ENCODE measurements around the gene NCAM1.

The NCAM1 gene

DNA sequence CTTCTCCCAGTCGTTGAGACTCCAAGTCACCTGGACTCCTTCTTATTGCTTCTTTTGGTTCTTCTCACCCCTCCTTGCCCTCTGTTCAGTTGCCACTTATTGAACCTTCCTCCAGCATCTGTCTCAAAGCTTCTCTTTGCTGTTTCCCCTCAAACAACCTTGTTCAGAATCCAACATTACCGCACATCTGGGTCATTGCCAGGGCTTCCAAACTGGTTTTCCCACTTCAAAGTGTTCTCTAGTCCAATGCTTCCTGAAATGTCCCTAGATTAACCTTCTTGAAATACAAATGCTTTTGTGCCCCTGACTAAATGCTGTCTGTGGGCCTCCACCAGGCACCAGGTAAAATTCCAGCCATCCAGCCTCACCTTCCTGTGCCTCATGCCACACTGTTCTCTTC is 252.3 kb downstream of the NCAM1 start:
- DNase-seq, result no peak

DNA sequence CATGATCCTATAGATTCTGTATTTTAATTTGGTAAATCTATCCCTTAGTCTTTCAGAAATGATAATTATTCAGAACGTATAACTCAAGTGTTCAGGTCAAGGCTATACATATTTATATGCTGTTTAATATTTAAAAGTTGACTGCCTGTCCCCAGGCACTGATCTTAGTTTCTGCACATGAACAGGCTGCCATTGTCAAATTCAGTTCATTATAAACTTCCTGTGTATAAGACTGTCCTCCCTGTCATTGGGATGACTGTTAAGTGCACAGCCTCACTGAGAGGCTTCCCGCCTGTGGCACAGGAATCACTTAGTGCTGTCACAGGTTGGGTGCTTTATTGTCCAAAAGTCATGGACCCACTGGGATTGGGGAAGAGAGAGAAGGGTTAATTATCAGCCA is 261.0 kb downstream of the NCAM1 start:
- no peak for DNase-seq

DNA sequence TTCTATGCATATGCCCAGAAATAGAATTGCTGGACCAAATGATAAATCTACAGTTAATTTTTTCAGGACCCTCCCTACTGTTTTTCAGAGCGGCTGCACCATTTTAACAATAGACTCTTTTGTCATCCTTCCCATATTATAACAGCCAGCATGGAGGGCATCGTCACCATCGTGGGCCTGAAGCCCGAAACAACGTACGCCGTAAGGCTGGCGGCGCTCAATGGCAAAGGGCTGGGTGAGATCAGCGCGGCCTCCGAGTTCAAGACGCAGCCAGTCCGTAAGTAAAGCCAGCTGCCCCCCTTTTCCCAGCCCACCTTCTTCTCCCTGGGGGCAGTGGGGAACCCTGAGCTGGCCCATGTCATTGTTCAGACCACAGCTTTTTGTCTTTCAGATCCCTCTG is 273.7 kb downstream of the NCAM1 start:
- DNase-seq, result no peak

DNA sequence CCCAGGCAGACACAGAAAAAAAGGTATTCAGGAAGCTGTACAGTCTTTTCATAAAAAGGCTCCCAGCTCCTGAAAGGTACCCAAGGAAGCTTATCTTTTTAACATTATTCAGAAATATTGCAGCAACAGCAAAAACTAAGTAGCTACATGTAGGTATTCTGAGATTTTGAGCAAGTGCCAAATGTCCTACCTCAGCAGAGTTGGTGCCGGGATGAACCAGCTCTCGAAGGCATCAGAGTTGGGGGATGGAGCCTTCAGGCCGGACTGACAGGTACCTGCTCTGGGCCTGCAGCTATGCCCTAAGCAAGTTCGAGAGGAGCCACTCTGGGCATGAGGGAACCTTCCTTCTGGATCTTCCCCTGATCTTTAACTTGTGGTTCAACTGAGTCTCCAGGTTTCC is 276.0 kb downstream of the NCAM1 start:
- no peak for DNase-seq

DNA sequence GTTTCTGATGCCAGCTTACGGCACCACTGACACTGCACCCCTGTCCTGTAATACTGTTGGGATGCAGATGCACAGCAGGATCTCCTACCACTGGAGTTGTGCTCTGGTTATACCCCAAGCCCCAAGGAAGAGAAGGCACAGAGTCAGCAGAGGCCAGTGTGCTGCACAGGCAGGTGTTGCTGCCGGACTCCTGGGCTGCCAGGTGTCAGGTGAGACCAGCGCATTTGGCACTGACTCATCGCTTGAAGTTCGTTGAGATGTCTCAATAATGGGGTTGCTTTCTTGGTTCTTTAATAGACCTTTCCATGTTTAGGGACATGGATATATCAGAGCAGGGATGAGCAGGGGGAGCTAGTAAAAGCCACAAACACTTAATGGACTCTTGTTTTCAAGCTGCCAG is 277.5 kb downstream of the NCAM1 start:
- DNase-seq, result no peak

DNA sequence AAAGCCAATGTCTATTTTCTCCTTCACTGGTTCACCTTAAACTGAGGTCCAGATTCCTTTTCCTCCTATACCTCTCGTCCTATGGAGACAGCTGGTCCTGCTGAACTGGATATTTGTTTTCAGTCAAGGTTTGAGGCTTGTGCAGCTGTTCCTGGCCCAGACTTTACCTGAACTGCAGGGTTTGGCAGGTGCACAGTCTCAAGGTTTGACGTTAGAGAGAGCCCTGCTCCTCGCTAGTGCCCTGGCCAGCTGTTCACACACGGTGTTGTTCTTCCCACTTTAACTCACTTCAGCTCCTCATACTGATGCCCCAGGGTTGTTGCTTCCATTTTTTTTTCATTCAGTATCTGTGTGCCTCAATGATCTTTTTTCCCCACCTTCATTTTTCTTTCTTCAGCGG is 279.2 kb downstream of the NCAM1 start:
- DNase-seq, result no peak

DNA sequence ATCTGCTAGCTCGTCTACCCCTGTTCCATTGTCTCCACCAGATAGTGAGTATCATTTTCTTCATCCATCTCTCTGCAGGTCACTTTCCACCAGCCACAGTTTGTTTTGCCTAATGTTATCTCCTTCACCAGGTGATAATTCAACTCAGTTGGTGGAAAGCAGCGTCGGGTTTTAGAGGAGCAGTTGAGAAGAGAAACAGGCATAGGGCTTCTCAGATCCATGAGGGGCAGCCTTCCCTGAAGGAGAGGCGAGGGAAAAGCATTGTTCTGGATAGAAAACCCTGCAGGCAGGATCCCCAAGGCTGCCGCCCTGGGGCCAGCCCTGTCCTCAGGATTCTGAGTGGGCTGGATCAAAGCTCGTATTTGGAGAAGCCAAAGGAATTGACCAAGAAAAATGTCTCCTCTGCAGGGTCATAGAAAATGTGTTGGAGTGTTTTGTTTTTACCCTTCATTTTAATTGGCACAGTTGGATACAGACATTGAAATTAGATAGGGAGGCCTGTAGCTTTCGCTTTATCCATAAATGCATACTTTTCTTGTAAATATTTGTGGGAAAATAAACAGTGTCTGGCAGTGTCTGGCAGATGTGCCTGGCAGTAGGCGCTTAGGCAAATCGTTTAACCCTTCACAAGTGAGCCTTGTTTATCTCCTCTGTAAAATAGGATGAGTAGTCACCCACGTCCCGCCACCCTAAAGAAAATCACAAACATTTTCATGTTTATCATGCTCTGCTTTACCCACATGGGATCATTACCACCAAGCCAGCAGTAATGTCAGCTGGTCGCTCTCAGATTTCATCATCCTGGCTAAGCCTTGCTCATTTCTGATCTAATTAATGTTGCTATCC is 279.8 kb downstream of the NCAM1 start:
- no peak for DNase-seq

DNA sequence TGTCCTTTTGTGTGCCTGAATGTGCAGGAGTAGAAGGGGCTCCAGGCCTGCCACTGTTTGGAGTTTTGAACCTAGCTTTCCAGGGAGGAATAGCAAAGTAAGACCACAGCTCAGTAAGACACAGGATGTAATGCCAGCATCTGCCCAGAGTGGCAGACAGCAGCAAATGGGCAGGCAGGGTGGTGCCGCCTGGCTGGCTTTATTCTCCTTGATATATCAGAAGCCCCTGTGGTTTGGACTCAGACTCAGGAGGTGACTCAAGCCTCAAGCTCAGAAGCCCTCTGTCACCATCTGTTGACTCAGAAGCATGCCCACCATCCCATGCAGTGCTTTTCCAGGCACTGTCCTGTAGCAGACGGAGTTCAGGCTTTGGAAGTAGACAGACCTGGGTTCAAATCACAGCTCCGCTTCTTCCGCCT is 280.4 kb downstream of the NCAM1 start:
- no peak for DNase-seq

DNA sequence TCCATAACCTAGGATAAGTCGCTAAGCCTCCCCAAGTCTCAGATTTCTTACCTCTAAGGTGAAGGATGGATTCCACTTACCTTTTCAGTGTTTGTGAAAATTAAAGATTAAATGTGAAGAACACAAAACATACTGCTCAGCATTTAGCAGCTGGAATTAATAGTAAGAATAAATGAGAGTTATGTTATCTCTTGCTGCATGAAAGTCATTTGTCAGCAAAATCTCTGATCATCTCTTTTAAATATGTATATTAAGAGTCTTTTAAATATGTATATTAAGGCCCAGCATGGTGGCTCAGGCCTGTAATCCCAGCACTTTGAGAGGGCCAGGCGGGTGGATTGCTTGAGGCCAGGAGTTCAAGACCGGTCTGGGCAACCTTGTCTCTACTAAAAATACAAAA is 280.8 kb downstream of the NCAM1 start:
- DNase-seq, result no peak

DNA sequence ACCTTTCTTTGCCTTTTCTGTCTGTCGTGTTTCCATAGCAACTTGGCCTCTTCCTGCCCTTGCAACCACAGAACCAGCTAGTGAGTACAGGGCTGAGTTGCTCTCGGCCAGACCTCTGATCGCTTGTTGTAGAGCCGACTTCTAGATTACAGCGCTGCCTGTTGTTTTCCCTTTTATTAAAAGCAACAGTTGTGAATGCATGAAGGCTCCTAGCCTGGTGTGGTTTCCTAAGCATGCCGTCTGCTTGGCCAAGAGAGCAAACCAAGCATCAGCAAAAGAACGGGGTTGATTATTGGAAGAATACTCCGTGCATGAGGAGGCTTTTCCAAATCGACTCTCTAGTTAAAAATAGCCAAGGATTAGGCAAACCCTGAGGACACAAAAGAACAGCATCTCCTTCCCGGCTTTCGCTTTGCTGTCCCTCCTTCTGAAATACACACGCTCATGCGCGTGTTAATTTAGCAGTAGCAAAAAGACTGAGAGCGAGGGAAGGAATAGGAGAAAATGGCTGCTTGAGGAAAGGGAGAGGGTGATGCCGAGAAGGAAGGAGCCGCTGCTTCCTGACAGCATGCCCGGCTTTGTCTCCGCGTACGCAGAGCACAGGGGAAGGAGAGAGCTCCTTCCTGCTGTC is 281.7 kb downstream of the NCAM1 start:
- no peak for DNase-seq

DNA sequence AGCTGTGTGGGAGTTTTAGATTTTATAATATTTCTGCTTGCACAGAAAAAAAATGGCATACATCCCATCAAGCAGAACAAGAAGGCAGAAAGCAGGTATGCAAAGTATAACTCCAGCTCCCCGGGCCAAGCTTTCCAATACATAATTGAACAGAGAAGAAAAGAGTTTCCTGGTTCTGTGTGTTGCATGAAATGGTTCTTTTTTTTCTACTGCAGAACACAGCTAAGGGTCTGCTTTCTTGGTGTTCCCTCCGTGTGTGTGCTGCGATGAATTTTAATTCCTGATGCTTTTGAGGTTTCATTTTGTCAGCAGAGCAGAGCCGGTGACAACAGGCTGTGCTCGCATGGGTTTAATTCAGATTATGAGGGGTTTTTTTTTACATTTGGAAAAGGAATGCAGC is 282.5 kb downstream of the NCAM1 start:
- DNase-seq, result no peak

DNA sequence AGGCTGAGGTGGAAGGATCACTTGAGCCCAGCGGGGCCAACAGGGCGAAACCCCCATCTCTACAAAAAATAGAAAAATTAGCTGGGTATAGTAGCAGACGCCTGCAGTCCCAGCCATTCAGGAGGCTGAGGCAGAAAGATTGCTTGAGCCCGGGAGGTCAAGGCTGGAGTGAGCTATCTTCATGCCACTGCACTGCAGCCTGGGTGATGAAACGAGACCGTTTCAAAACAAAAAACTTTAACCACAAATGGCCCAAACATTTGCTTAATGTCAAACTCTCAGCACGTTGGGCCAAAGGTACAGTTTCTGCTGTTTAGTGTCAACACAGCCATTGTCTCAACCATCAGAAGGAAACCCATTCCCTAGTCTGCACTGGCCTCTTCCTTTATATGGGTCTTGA is 284.0 kb downstream of the NCAM1 start:
- DNase-seq, result no peak

DNA sequence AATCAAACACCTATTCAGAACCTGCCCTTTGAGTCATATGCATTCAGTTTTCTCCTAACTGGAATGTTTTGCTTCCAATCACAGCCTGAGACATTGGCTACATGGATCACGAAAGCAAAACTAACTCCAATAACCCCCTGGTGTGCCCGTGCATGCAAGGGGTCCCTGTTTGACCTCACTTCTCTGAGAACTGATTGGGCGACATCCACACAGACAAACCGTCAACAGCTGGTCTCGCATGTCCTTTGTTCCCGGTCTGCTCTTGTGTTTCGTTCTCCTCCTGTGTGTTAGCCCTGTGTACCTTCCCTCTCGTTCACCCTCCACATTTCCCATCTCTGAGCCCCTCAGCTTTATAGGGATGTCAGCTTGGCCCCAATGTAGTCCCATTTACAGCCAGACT is 286.0 kb downstream of the NCAM1 start:
- DNase-seq, result no peak

DNA sequence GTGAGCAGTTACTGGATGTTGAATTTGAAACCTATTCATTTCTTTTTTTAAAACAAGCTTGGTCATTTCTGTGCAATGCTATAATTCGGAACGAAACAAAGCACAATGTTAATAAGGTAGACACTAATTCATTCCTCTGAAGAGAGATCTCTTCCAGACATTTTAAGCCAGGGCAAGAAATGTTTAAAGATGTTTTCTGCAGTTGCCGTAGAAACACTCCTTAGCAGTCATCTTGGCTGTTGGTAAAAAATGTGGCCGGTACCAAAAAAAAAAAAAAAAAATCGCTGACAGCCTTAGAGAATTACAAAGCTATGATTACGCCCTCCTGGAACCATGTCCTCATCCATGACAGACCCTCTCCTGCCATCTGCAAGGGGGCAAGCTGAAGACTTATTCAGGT is 286.7 kb downstream of the NCAM1 start:
- DNase-seq, result no peak

DNA sequence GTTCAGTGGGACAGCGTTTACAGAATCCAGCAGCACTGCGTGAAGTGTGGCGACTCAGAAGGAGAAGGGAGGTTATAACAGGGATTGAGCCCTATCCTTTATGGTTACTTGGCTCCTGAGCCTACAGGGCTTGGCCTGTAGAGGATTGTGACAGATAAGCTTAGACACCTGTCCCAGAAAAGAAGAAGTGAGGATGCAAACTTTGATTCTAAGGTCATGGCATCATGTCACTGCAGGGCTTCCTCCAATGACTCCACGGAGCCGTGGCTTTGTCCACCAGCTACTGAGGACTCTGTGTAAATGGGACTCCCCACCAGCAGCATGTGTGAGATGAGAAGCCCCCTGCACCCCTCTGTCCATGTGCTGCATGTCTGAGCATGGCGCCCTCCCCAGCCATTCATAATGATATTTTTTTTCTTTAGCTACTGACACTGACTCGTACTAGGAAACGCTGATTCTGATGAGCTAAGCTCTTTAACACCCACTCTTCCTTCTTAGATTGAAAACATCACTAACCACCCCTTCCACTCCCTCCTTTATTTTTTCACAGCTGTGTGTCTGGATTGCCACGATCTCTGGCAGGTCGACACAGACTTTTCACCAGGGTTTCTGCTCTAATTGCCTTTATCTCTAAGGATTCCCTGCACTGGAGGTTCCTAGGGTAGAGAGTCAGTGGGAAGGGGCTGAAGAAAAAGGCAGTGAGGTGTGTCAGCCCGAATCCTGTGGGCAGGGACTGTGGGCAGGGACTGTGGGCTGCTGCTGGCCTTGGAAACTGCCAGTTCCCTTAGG is 287.7 kb downstream of the NCAM1 start:
- DNase-seq, result no peak

DNA sequence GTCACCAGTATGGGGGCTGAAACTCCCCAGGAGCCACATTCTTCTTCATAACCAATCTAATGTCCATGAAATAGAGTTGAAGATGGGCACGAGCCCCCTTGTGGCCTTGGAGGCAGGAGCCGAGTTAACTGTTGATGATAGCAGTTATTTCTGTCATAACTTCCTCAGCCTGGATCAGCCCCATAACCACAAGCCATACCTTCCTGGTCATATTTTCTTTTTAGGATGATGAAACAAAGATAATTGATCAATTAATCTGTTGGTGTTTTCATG is 288.2 kb downstream of the NCAM1 start:
- no peak for DNase-seq

DNA sequence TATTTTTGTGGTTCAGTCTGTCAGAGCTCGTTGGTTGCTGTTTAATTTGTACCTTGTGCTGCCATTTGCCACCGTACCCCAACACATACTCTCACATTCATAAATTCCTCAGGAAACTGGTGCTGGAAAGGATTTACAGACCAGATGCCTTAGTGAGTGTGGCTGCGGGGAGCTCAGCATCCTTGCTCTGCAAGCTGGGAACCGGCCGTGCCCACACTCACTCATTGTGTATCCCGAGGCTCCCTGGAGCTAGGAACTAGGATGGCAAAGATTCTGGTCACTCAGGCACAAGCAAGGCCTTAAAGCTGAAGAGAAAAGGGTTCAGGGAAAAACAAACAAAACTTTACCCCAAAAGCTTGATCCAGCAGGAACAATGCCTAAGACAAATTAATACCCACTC is 288.6 kb downstream of the NCAM1 start:
- no peak for DNase-seq

DNA sequence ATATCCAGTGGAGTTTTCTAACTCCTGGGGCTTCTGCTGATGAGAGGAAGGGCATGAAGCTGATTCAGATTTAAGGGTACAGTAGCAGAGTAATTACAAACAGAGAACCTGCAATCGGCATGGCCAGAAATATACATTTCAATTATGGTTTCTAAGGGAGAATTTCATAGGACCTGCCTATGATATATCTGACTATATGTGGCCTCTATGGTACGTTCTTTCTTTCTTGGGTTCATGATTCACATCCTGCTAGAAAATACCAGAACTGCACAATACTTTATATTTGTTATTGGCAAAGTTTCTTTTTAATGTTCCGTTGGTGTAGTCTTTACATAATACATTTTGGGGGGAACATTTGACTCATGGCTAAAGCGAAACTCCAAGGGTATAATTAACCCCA is 290.1 kb downstream of the NCAM1 start:
- no peak for DNase-seq

DNA sequence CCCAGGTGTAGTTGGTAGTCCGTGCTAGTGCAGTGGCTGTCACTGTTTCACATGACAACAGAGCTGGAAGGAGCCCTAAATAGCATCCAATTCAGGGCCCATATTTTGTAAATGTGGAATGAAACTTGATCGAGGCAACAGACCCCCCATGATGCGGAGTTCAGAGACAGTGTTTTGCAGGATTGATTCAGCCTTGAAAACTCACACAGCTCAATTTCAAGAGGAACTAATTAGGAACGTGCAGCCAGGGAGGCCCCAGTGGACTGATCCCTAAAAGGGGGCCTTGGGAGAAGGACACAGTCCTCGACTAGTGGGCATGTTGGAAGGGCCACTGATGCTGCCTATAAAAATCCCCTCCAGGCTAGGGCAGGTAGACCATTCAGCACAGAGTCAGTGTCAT is 292.2 kb downstream of the NCAM1 start:
- no peak for DNase-seq

DNA sequence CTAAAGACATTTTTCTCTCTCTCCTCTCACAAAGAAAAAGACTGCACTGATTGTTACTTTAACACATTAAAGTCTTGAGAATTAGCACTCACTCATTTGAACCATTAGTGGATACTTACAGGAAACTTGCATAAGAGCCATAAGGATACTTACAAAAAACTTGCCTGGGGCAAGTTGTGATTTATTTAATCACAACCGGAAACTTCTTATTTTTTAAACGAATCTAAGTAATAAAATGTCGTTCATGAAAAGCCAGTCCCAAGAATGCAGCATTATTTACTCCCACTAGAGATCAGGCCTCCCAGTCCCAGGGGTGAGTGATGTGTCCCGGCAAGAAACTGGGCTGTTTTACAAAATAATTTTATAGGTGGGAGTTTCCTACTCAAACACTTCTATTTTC is 293.9 kb downstream of the NCAM1 start:
- DNase-seq, result no peak

DNA sequence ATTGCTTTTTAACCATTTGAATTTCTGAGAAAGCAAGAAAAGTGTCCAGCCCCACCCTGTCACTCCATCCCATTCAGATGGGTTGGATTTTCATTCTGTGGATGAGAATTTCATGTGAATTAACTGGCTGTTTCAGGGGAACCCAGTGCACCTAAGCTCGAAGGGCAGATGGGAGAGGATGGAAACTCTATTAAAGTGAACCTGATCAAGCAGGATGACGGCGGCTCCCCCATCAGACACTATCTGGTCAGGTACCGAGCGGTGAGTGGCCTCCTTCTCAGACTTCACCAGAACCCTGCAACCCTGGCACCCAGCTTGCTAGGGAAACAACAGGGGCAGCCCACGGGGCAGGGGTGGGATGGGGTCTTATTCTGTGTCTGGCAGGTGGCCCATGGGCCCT is 294.5 kb downstream of the NCAM1 start:
- DNase-seq, result no peak

DNA sequence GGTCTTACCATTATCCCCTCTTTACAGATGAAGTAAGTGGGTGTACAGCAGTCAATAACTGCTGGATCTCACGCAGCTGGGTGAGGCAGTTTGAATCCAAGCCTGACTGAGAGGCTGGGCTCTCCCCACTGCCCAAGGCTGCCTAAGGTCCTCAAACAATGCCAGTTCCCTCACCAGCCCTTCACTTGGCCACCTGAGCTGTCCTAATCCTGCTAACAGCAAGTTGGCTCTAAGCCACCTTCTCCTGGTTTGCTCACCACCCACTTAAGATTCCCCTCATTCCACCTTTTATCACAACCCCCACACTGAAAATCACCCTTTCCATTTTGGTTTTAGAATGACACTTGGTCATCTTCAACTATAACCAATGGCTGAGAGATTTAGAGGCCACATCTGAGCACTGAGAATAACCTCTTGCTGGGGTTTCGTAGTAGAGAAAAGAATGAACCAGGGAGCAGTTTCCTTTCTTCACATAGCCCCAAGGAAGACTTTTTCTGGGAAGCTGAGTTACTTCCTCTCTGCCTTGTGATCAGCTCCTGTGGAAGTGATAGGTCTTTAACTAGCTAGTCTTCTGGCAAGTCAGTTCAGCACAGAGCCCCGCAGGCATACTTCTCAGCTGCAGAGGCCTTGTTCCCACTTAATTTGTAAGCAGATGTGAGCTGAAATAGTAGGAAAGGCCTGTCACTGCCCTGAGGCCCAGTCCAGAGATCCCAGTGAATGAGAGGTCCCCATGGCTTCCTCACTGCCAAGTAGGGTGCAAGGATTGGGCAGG is 295.4 kb downstream of the NCAM1 start:
- DNase-seq, result no peak

DNA sequence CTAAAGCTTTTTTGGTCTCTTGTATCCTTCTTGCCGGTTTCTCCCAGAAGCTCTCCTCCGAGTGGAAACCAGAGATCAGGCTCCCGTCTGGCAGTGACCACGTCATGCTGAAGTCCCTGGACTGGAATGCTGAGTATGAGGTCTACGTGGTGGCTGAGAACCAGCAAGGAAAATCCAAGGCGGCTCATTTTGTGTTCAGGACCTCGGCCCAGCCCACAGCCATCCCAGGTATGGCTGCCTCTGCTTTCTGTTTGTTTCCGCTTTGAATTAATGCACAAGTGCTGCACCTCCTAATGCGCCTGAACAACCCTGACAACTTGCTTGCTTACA is 298.8 kb downstream of the NCAM1 start:
- DNase-seq, result no peak

DNA sequence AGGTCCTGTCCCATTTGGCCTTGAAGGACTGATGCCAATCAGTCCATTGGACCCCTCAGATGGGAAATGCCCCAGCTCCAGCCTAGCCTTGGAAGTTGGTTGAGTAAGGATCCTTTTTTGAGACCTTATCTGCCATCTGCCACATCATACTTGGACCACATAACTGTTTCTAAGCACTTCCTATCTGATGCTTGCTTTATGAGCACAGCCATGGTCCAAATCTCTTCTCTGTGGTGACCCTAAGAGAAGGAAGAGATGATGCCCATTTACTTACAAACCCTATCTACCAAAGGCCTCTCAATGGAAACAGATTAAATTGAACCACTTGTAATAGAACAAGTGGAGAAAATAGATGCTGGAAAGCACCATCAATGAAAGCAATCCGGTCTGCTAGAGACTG is 299.3 kb downstream of the NCAM1 start:
- DNase-seq, result no peak

Data from activated naive CD4-positive, alpha-beta T cell (primary cell).